Sigmoid colon (tissue), 4 donors: Measurements from ENCODE around the gene FASLG.

Experiments used
- EP300 ChIP-seq, 4 donors: sonication (generic); formaldehyde crosslinking; IDR thresholded peaks; one replicate each; pipeline ENCODE4 v1.6.1; 2017; ENCODE audit warnings: antibody characterized with exemption in 4 of 4
- POLR2A ChIP-seq, 2 donors: fragments of 450-650 bp; IDR thresholded peaks; one replicate each; pipeline ENCODE4 v1.6.1; 2016; ENCODE audit warnings: antibody characterized with exemption in 2 of 2, mild to moderate bottlenecking in 2 of 2, moderate library complexity in 2 of 2
- TF ChIP-seq, protein P1 (sequence below), 4 experiments: fragments of 450-650 bp in 3 of 4; fragments of 200-600 bp in 1 of 4; IDR thresholded peaks; one replicate each; pipeline ENCODE4 v1.5.1; 2016 to 2019; ENCODE audit warnings: antibody characterized with exemption in 4 of 4, mild to moderate bottlenecking in 3 of 4, moderate library complexity in 2 of 4

DNA sequence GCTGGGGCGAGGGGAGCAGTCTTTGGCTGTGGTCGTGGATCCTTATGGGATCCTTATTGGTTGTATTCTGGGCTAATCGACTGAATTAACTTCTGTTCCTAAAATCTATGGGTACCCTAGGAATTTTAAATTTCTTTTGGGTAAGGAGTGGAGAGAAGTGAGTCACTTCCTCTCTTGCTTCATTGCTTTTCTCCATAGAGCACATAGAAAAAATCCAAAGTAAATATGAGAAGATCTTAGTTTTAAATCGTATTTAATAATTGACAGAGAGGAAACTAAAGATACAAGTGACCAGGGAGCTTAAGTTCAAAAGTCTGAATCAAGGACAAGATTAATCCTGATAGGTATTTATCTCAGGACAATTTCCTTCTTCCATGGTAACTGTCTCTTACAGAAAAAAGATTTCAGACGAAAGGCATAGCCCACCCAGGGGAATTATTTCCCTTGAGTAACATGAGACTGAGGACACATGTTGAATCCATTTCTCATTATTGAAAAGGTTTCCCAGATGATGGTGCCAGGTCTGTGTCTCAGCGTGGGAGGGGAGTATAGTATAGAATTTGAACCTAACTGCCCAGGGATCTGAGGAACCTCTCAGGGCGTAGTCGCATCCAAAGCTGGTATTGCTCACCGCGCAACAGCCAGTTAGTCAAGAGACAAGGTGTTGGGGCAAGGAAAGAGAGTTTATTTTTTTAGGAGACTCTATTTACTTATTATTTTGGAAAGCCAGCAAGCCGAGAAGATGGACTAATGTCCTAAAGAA, 28.7 kb upstream of the FASLG start:
- TF ChIP-seq, protein P1, sequence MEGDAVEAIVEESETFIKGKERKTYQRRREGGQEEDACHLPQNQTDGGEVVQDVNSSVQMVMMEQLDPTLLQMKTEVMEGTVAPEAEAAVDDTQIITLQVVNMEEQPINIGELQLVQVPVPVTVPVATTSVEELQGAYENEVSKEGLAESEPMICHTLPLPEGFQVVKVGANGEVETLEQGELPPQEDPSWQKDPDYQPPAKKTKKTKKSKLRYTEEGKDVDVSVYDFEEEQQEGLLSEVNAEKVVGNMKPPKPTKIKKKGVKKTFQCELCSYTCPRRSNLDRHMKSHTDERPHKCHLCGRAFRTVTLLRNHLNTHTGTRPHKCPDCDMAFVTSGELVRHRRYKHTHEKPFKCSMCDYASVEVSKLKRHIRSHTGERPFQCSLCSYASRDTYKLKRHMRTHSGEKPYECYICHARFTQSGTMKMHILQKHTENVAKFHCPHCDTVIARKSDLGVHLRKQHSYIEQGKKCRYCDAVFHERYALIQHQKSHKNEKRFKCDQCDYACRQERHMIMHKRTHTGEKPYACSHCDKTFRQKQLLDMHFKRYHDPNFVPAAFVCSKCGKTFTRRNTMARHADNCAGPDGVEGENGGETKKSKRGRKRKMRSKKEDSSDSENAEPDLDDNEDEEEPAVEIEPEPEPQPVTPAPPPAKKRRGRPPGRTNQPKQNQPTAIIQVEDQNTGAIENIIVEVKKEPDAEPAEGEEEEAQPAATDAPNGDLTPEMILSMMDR (IDR thresholded peaks at IDR 0.05): no peak
- TF ChIP-seq POLR2A (IDR thresholded peaks at IDR 0.05) (no peak), EP300 (IDR thresholded peaks at IDR 0.05) (no peak)
